H1 (cell line): Measurements from ENCODE around the gene ZBTB44. TPM values are rescaled to one million over a fixed set of nuclear protein-coding genes. Genes with fewer than 3 reads are reported as not detected.
A peak's percentile ranks its signal among the peaks of the same experiment; 100 is the strongest.

ENCODE experiments used
- CTCF ChIA-PET: fragments of 300-600 bp; sonication (Branson Sonifier 250); formaldehyde crosslinking; loops from one replicate; lab custom pipeline; 2021; ENCODE audit not compliant: partially characterized antibody; lab: Charles Lee
- POLR2A ChIA-PET: fragments of 300-600 bp; sonication (Branson Sonifier 250); formaldehyde crosslinking; loops from one replicate; lab custom pipeline; 2021; ENCODE audit warnings: inconsistent platforms; ENCODE audit not compliant: partially characterized antibody; lab: Charles Lee
- DNase-seq, 2 experiments: peaks; one replicate each; pipeline versions ENCODE4 v3.0.0 to v3.0.0-alpha.2; 2010 to 2022; ENCODE audit warnings: low spot score in 2 of 2, low read depth in 1 of 2, mixed read lengths in 1 of 2
- FAIRE-seq: peaks from 2 replicates; lab custom pipeline; 2011; peaks lifted over from hg19 to GRCh38; lab: Jason Lieb, UNC
- H2AFZ ChIP-seq: 2 replicates; pipeline ENCODE4 v1.8.1; 2012; ENCODE audit warnings: low read length, inconsistent platforms
- H2AK5ac ChIP-seq: 2 replicates; pipeline ENCODE4 v1.6.1; 2013; ENCODE audit warnings: low read depth, low read length
- H2BK120ac ChIP-seq: replicated peaks from 2 replicates; pipeline ENCODE3; 2013; ENCODE audit warnings: low read depth, low read length, inconsistent platforms
- H2BK12ac ChIP-seq: 2 replicates; pipeline ENCODE4 v1.6.1; 2013; ENCODE audit warnings: low read depth, low read length
- H2BK15ac ChIP-seq: 2 replicates; pipeline ENCODE4 v1.6.1; 2013; ENCODE audit warnings: low read length
- H2BK20ac ChIP-seq: 2 replicates; pipeline ENCODE4 v1.6.1; 2013; ENCODE audit warnings: low read length
- H2BK5ac ChIP-seq: 2 replicates; pipeline ENCODE4 v1.6.1; 2013; ENCODE audit warnings: low read depth, low read length
- H3K14ac ChIP-seq: 2 replicates; pipeline ENCODE4 v1.6.1; 2013; ENCODE audit warnings: inconsistent platforms; ENCODE audit not compliant: insufficient read length
- H3K18ac ChIP-seq: 2 replicates; pipeline ENCODE4 v1.6.1; 2013; ENCODE audit warnings: low read length; ENCODE audit errors: extremely low read depth
- H3K23ac ChIP-seq: 2 replicates; pipeline ENCODE4 v1.6.1; 2013; ENCODE audit warnings: inconsistent platforms; ENCODE audit not compliant: insufficient read length
- H3K23me2 ChIP-seq: 2 replicates; pipeline ENCODE4 v1.6.1; 2013; ENCODE audit warnings: low read depth, low read length
- H3K27ac ChIP-seq: 2 replicates; pipeline ENCODE4 v1.6.1; 2011; ENCODE audit warnings: low read depth, low read length, inconsistent platforms
- H3K27me3 ChIP-seq, 4 experiments: replicated peaks in 1 of 4; 1 replicate in 1 of 4; 2 replicates in 3 of 4; pipeline versions ENCODE4 v1.6.1 to v1.8.1; 2011 to 2013; ENCODE audit warnings: low read length in 3 of 4, mild to moderate bottlenecking in 3 of 4, inconsistent platforms in 2 of 4, mixed read lengths in 2 of 4, moderate library complexity in 1 of 4; ENCODE audit not compliant: control insufficient read depth in 3 of 4, insufficient read depth in 3 of 4; ENCODE audit errors: extremely low read depth in 1 of 4
- H3K36me3 ChIP-seq, 4 experiments: 2 replicates each; pipeline versions ENCODE4 v1.6.1 to v1.8.1; 2011 to 2013; ENCODE audit warnings: mild to moderate bottlenecking in 4 of 4, low read length in 3 of 4, moderate library complexity in 2 of 4, control low read depth in 1 of 4, inconsistent platforms in 1 of 4; ENCODE audit not compliant: insufficient read depth in 4 of 4, control insufficient read depth in 2 of 4
- H3K4ac ChIP-seq: replicated peaks from 2 replicates; pipeline ENCODE3; 2013; ENCODE audit warnings: low read length, low read depth, mixed read lengths, inconsistent platforms; ENCODE audit not compliant: insufficient read length
- H3K4me1 ChIP-seq, 4 experiments: replicated peaks in 1 of 4; 1 replicate in 1 of 4; 2 replicates in 3 of 4; pipeline versions ENCODE4 v1.6.1 to v1.8.1; 2011 to 2013; ENCODE audit warnings: low read length in 3 of 4, inconsistent platforms in 2 of 4, mixed read lengths in 1 of 4; ENCODE audit not compliant: insufficient read depth in 4 of 4, control insufficient read depth in 3 of 4
- H3K4me2 ChIP-seq, 2 experiments: 2 replicates each; pipeline versions ENCODE4 v1.6.1 to v1.8.1; 2011 to 2013; ENCODE audit warnings: low read depth in 2 of 2, low read length in 2 of 2, control low read depth in 1 of 2, inconsistent platforms in 1 of 2, mild to moderate bottlenecking in 1 of 2; ENCODE audit not compliant: insufficient read depth in 1 of 2
- H3K4me3 ChIP-seq, 4 experiments: fragments of 200-600, 300-600 bp in 1 of 4; sonication (generic), shearing (Covaris generic), sonication (Bioruptor Twin) in 1 of 4; 2 replicates each; pipeline versions ENCODE4 v1.5.1 to v1.8.1; 2011 to 2016; ENCODE audit warnings: low read length in 4 of 4, low read depth in 3 of 4, control low read depth in 2 of 4, inconsistent platforms in 2 of 4, mild to moderate bottlenecking in 2 of 4, mixed read lengths in 1 of 4, moderate library complexity in 1 of 4; ENCODE audit not compliant: insufficient read depth in 2 of 4; ENCODE audit errors: extremely low read depth in 1 of 4
- H3K56ac ChIP-seq: replicated peaks from 2 replicates; pipeline ENCODE3; 2013; ENCODE audit warnings: low read depth, mild to moderate bottlenecking, mixed read lengths, low read length, inconsistent platforms; ENCODE audit not compliant: insufficient read length
- H3K79me1 ChIP-seq: 2 replicates; pipeline ENCODE4 v1.6.1; 2013; ENCODE audit warnings: low read depth, low read length, control low read depth
- H3K79me2 ChIP-seq, 2 experiments: 2 replicates each; pipeline versions ENCODE4 v1.6.1 to v1.8.1; 2012 to 2013; ENCODE audit warnings: low read length in 2 of 2, mild to moderate bottlenecking in 2 of 2, inconsistent platforms in 1 of 2; ENCODE audit not compliant: insufficient read depth in 2 of 2, control insufficient read depth in 1 of 2
- H3K9ac ChIP-seq, 4 experiments: replicated peaks in 1 of 4; 1 replicate in 1 of 4; 2 replicates in 3 of 4; pipeline versions ENCODE4 v1.6.1 to v1.8.1; 2011 to 2013; ENCODE audit warnings: low read depth in 3 of 4, low read length in 3 of 4, control low read depth in 2 of 4, mild to moderate bottlenecking in 2 of 4, moderate library complexity in 2 of 4, inconsistent platforms in 1 of 4; ENCODE audit errors: extremely low read depth in 1 of 4
- H3K9me3 ChIP-seq, 2 experiments: 2 replicates each; pipeline versions ENCODE4 v1.6.1 to v1.8.1; 2012 to 2013; ENCODE audit warnings: mild to moderate bottlenecking in 2 of 2, moderate library complexity in 2 of 2, control low read depth in 1 of 2, inconsistent platforms in 1 of 2, low read depth in 1 of 2, low read length in 1 of 2, mixed read lengths in 1 of 2; ENCODE audit not compliant: insufficient read depth in 2 of 2
- H4K20me1 ChIP-seq, 2 experiments: replicated peaks in 1 of 2; 2 replicates each; pipeline versions ENCODE3 to v1.8.1; 2011 to 2013; ENCODE audit warnings: inconsistent platforms in 2 of 2, low read length in 2 of 2, mild to moderate bottlenecking in 1 of 2; ENCODE audit not compliant: insufficient read depth in 2 of 2, control insufficient read depth in 1 of 2
- H4K5ac ChIP-seq: 2 replicates; pipeline ENCODE4 v1.6.1; 2013; ENCODE audit warnings: low read length, low read depth, mixed read lengths, inconsistent platforms; ENCODE audit not compliant: insufficient read length
- H4K8ac ChIP-seq: 2 replicates; pipeline ENCODE4 v1.8.0; 2013; ENCODE audit warnings: mild to moderate bottlenecking, moderate library complexity, low read length, inconsistent platforms; ENCODE audit not compliant: insufficient read depth; ENCODE audit errors: extremely low read depth
- H4K91ac ChIP-seq: replicated peaks from 2 replicates; pipeline ENCODE3; 2013; ENCODE audit warnings: low read length, mixed read lengths, inconsistent platforms; ENCODE audit not compliant: insufficient read length
- BCL11A ChIP-seq, 2 experiments: IDR thresholded peaks; one replicate each; pipeline ENCODE4 v1.6.1; 2011; ENCODE audit warnings: low read depth in 2 of 2, low read length in 2 of 2, mild to moderate bottlenecking in 2 of 2
- CHD2 ChIP-seq: IDR thresholded peaks from 2 replicates; pipeline ENCODE4 v1.6.1; 2012; ENCODE audit warnings: low read length, improper control_type of control experiment
- EP300 ChIP-seq, 2 experiments: IDR thresholded peaks; 1 replicate in 1 of 2; 2 replicates in 1 of 2; pipeline ENCODE4 v1.6.1; 2011 to 2012; ENCODE audit warnings: low read depth in 2 of 2, low read length in 2 of 2, mild to moderate bottlenecking in 2 of 2, borderline replicate concordance in 1 of 2, inconsistent platforms in 1 of 2, moderate library complexity in 1 of 2
- JUN ChIP-seq: IDR thresholded peaks from 2 replicates; pipeline ENCODE4 v1.6.1; 2011; ENCODE audit warnings: low read depth, mild to moderate bottlenecking, improper control_type of control experiment, low read length
- MAFK ChIP-seq: IDR thresholded peaks from 2 replicates; pipeline ENCODE4 v1.6.1; 2012; ENCODE audit warnings: low read depth, mild to moderate bottlenecking, improper control_type of control experiment, low read length
- NRF1 ChIP-seq: IDR thresholded peaks from 2 replicates; pipeline ENCODE4 v1.6.1; 2011; ENCODE audit warnings: mild to moderate bottlenecking, low read depth, low read length, improper control_type of control experiment
- POLR2A ChIP-seq, 2 experiments: IDR thresholded peaks; 1 replicate in 1 of 2; 2 replicates in 1 of 2; pipeline ENCODE4 v1.6.1; 2011; ENCODE audit warnings: low read depth in 2 of 2, low read length in 2 of 2, mild to moderate bottlenecking in 2 of 2; ENCODE audit errors: control extremely low read depth in 1 of 2
- RAD21 ChIP-seq, 2 experiments: IDR thresholded peaks in 1 of 2; conservative IDR thresholded peaks in 1 of 2; 2 replicates each; pipeline ENCODE4 v1.6.1; 2011; ENCODE audit warnings: low read depth in 2 of 2, low read length in 2 of 2, improper control_type of control experiment in 1 of 2, inconsistent platforms in 1 of 2, mild to moderate bottlenecking in 1 of 2, moderate library complexity in 1 of 2
- SIN3A ChIP-seq, 2 experiments: IDR thresholded peaks in 1 of 2; conservative IDR thresholded peaks in 1 of 2; 2 replicates each; pipeline ENCODE4 v1.6.1; 2011 to 2012; ENCODE audit warnings: low read length in 2 of 2, improper control_type of control experiment in 1 of 2, low read depth in 1 of 2, mild to moderate bottlenecking in 1 of 2
- TAF1 ChIP-seq: IDR thresholded peaks from 2 replicates; pipeline ENCODE4 v1.6.1; 2011; ENCODE audit warnings: mild to moderate bottlenecking, low read depth, low read length
- TCF12 ChIP-seq: IDR thresholded peaks from 2 replicates; pipeline ENCODE4 v1.6.1; 2011; ENCODE audit warnings: low read depth, mild to moderate bottlenecking, low read length
- ZNF274 ChIP-seq: IDR thresholded peaks from 2 replicates; pipeline ENCODE4 v1.7.0; 2012; ENCODE audit warnings: low read length, borderline replicate concordance; ENCODE audit errors: extremely low read depth
- WGBS, 2 experiments: shearing (Covaris generic) in 1 of 2; methylation state at CpG; one replicate each; pipeline versions ENCODE4 v1.1.6 to v1.1.7; 2013 to 2015; ENCODE audit warnings: low lambda C conversion rate in 2 of 2, mixed read lengths in 2 of 2, inconsistent platforms in 1 of 2, low coverage in 1 of 2, missing lambda C conversion rate in 1 of 2; ENCODE audit not compliant: insufficient replicate concordance in 2 of 2, insufficient coverage in 1 of 2, insufficient read length in 1 of 2; ENCODE audit errors: extremely low coverage in 1 of 2, missing lambda C conversion rate in 1 of 2; 5-methylcytosine and 5-hydroxymethylcytosine counted together
- polyA plus RNA-seq, 7 experiments: library from polyadenylated mRNA; depleted of rRNA in 3 of 7; stranded (reverse) in 5 of 7; unstranded in 2 of 7; fragments of >200 nt in 5 of 7; fragments of 200-250 nt in 2 of 7; gene quantifications; 1 replicate in 5 of 7; 2 replicates in 1 of 7; 4 replicates in 1 of 7; pipeline versions ENCODE4 v1.2.1 to v1.2.3, GENCODE V29; 2011 to 2013; ENCODE audit warnings: missing spikeins in 2 of 7, mixed read lengths in 2 of 7
- total RNA-seq: library from RNA; stranded (reverse); fragmentation: NEBNext Ultra II Directional; extraction: Animal tissue kit (Norgen Biotek cat#: 25700); gene quantifications from 2 replicates; pipeline ENCODE4 v1.2.1, GENCODE V29; 2021

The ZBTB44 gene
- total and polyA plus RNA-seq, 2 of the 8 experiments (the other 6 are each of a cell fraction or from before 2014, with no cell fraction given): 37.2 to 158 TPM

DNA sequence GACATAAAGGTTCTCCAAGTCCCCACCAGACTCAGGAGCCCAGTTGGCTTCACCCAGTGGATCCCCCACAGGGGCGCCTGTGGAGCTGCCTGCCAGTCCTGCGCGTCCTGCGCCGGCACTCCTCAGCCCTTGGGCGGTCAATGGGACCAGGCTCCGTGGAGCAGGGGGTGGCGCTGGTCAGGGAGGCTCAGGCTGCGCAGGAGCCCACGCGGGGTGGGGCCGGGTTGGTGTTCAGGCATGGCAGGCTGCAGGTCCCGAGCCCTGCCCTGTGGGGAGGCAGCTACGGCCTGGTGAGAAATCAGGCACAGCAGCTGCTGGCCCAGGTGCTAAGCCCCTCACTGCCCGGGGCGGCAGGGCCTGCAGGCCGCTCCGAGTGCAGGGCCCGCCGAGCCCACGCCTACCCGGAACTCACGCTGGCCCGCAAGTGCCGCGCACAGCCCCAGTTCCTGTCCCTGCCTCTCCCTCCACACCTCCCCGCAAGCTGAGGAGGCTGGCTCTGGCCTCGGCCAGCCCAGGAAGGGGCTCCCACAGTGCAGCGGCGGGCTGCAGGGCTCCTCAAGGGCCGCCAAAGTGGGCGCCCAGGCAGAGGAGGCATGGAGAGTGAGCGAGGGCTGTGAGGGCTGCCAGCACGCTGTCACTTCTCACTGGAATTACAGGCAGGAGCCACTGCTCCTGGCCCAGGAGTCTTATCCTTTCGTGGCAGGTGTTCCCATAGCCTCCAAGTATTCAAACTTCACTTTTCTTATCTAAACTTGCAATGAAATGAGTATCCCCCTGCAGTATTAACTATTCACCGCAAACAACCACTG, 22.8 kb upstream of the ZBTB44 start:
- 96% methylated on average over 27 of the region's 36 CpGs; no CpG with 5 or more reads in 1 of the 2 experiments for WGBS, 2 experiments
- TF ChIP-seq CHD2 (no peak), RAD21 (IDR thresholded peaks at IDR 0.05 in 1 of 2, conservative IDR thresholded peaks at IDR 0.05 in 1 of 2; ENCODE audit: low read depth in 2 of 2, low read length in 2 of 2) (no peak), SIN3A (conservative IDR thresholded peaks at IDR 0.05 in 1 of 2, IDR thresholded peaks at IDR 0.05 in 1 of 2; ENCODE audit: low read depth in 1 of 2, low read length in 2 of 2) (no peak), MAFK (no peak), TCF12 (no peak), BCL11A (IDR thresholded peaks at IDR 0.05; ENCODE audit: low read depth in 2 of 2, low read length in 2 of 2) (no peak), TAF1 (no peak), POLR2A (IDR thresholded peaks at IDR 0.05; ENCODE audit: control extremely low read depth in 1 of 2, low read depth in 2 of 2, low read length in 2 of 2) (no peak), EP300 (IDR thresholded peaks at IDR 0.05; ENCODE audit: borderline replicate concordance in 1 of 2, low read depth in 2 of 2, low read length in 2 of 2) (no peak), ZNF274 (no peak), JUN (no peak), NRF1 (no peak)

More for the DNA sequence above, 22.8 kb upstream of the ZBTB44 start:
- H2BK20ac ChIP-seq: peak overlapping the region; percentile 55; the same call in 1 of the 2 replicates
- no peak for DNase-seq
- no peaks in the 10 kb centered on the region for H3K23me2 ChIP-seq
- H4K8ac ChIP-seq: peak overlapping the region; percentile 46; the same call in 1 of the 2 replicates
- no peaks in the 10 kb centered on the region for H4K20me1 ChIP-seq
- no peak overlapping the region for H4K5ac ChIP-seq
- no peak overlapping the region for H2AFZ ChIP-seq
- H3K56ac ChIP-seq: no peak overlapping the region
- H3K79me1 ChIP-seq: no peaks in the 10 kb centered on the region
- H3K9ac ChIP-seq: no peak overlapping the region
- ChIA-PET POLR2A (no interaction called here), CTCF (interaction anchor here (0.9 to 1.1 kb wide), 2 partner anchors 13 to 17 kb away, joined by 3 read pairs; no protein-coding TSS in a partner anchor)
- no peak overlapping the region for H2BK12ac ChIP-seq
- H2BK15ac ChIP-seq: no peak overlapping the region
- no peaks in the 10 kb centered on the region for H3K27me3 ChIP-seq
- no peaks in the 10 kb centered on the region for H3K36me3 ChIP-seq
- no peak overlapping the region for H2BK120ac ChIP-seq
- no peak overlapping the region for H3K4me3 ChIP-seq
- no peak overlapping the region for H3K23ac ChIP-seq
- no peak overlapping the region for H3K4me2 ChIP-seq
- FAIRE-seq: no peak
- H4K91ac ChIP-seq: no peak overlapping the region
- H2AK5ac ChIP-seq: no peak overlapping the region
- no peaks in the 10 kb centered on the region for H3K4me1 ChIP-seq
- H3K18ac ChIP-seq: no peak overlapping the region
- no peak overlapping the region for H3K27ac ChIP-seq
- H3K9me3 ChIP-seq: peaks cover 0 to 6% of the 10 kb centered on the region in 2 experiments; a peak in 1 of 4 replicates
- H2BK5ac ChIP-seq: no peak overlapping the region
- no peaks in the 10 kb centered on the region for H3K79me2 ChIP-seq
- no peak overlapping the region for H3K4ac ChIP-seq
- no peak overlapping the region for H3K14ac ChIP-seq
